Mucosa of descending colon (tissue), 3 donors: ENCODE results near the gene FCHO1. TPM values are rescaled to one million over a fixed set of nuclear protein-coding genes. Genes with fewer than 3 reads are reported as not detected.

Experiments
- ATAC-seq: fragments of 200-7000 bp; cut with Tn5 transposase; one replicate; pipeline ENCODE4 v1.9.1; 2020; ENCODE audit warnings: mild to moderate bottlenecking, moderate library complexity
- DNase-seq, 3 donors: peaks; one replicate each; pipeline ENCODE4 v3.0.0-alpha.2; 2020
- H3K36me3 ChIP-seq: fragments of 200-600 bp; one replicate; pipeline ENCODE4 v1.8.0; 2021; ENCODE audit warnings: low read depth, mild to moderate bottlenecking
- H3K4me1 ChIP-seq: fragments of 200-600 bp; one replicate; pipeline ENCODE4 v1.8.0; 2021; ENCODE audit warnings: low read depth, mild to moderate bottlenecking
- H3K4me3 ChIP-seq: fragments of 200-600 bp; one replicate; pipeline ENCODE4 v1.8.0; 2021; ENCODE audit warnings: mild to moderate bottlenecking
- H3K9me3 ChIP-seq: fragments of 200-600 bp; one replicate; pipeline ENCODE4 v1.8.0; 2021; ENCODE audit warnings: mild to moderate bottlenecking
- CTCF ChIP-seq: fragments of 200-600 bp; IDR thresholded peaks from one replicate; pipeline ENCODE4 v1.8.0; 2022; ENCODE audit warnings: antibody characterized with exemption, mild to moderate bottlenecking
- intact Hi-C, 2 donors: fragments of 100-400 bp; cut with DNase I in 1 of 2; cut with micrococcal nuclease in 1 of 2; formaldehyde crosslinking; loops; one replicate each; pipeline versions ENCODE4 v1.11.0 to v1.11.1; 2022; cut with DNase I, micrococcal nuclease
- total RNA-seq, 3 donors: library from RNA; stranded (reverse); fragmentation: NEBNext Ultra II Directional in 2 of 3; extraction: Animal tissue kit (Norgen Biotek cat#: 25700) in 2 of 3; gene quantifications; one replicate each; pipeline versions ENCODE4 v1.2.1 to v1.2.4, GENCODE V29; 2021 to 2023
- donor health status: DM: no; HTN: no; CAD: no; lungs with moderate emphysema.
- donor health status: DM: no; HTN: no; CAD: no.
- donor health status: DM: no; HTN: yes; CAD: no.

FCHO1 gene
- total RNA-seq, 3 donors from 2014 or later, result 3.4 to 4.4 (median 4.2) TPM

GRCh38 chr19:17821190-17821589, 69.9 kb downstream of the FCHO1 start, which contains the start of gene INSL3:
TSS of gene INSL3 (minus strand) at chr19:17821519. CDS start at chr19:17821506, 13 bp downstream.
- no peaks in the 10 kb centered on the region for H3K4me1 ChIP-seq
- DNase-seq, result no peak
- no peak for TF ChIP-seq CTCF
- H3K36me3 ChIP-seq, result no peaks in the 10 kb centered on the region
- intact Hi-C loops, result no loop called here
- H3K4me3 ChIP-seq, result no peak within 1 kb of the TSS
- no peak for ATAC-seq
- no peaks in the 10 kb centered on the region for H3K9me3 ChIP-seq

GRCh38 chr19:17824339-17824738, 73.1 kb downstream of the FCHO1 start:
- Histone ChIP-seq H3K9me3 (no peaks in the 10 kb centered on the region), H3K36me3 (no peaks in the 10 kb centered on the region), H3K4me1 (no peaks in the 10 kb centered on the region), H3K4me3 (no peak overlapping the region)
- intact Hi-C loops, result no loop called here
- no peak for DNase-seq
- ATAC-seq, result no peak
- no peak for TF ChIP-seq CTCF

GRCh38 chr19:17826508-17827056, 75.3 kb downstream of the FCHO1 start:
- TF ChIP-seq CTCF, result no peak
- no peak for DNase-seq
- H3K4me3 ChIP-seq, result no peak overlapping the region
- H3K36me3 ChIP-seq, result no peaks in the 10 kb centered on the region
- intact Hi-C loops, result no loop called here
- H3K9me3 ChIP-seq, result no peaks in the 10 kb centered on the region
- H3K4me1 ChIP-seq, result peaks cover 4% of the 10 kb centered on the region
- ATAC-seq, result no peak

- DNase-seq (peak in 2 of 3 donors; percentile 48 to 67), ATAC-seq (peak; percentile 52)
- intact Hi-C loops, result no loop called here
These were observed 78.7 kb downstream of the FCHO1 start for GRCh38 chr19:17829855-17830566.

More at GRCh38 chr19:17829855-17830566, 78.7 kb downstream of the FCHO1 start:
- TF ChIP-seq CTCF, result no peak
- peaks cover 4% of the 10 kb centered on the region for H3K4me1 ChIP-seq
- no peak overlapping the region for H3K4me3 ChIP-seq
- H3K36me3 ChIP-seq, result no peaks in the 10 kb centered on the region
- H3K9me3 ChIP-seq, result no peaks in the 10 kb centered on the region
